ENCODE results near the gene S100A14. TPM values are rescaled to one million over a fixed set of nuclear protein-coding genes. Genes with fewer than 3 reads are reported as not detected.

S100A14 gene
- total and polyA plus RNA-seq, 4 donors, result 2.5 to 91.2 TPM; not detected in 2

Other genes starting within 250 kb of the S100A14 start
- 10 to 100 TPM in 1 of 2 donors, 1 to 10 TPM in 1; 4.4 to 23.6 TPM for gene S100A12, start 240.7 kb downstream of the S100A14 start, total RNA-seq
- gene S100A12, start 240.7 kb downstream of the S100A14 start, polyA plus RNA-seq, result 10 to 100 TPM in 1 of 2 donors, 1 to 10 TPM in 1; 1.7 to 58.6 TPM
- 100 to 1,000 TPM in 1 of 2 donors, 10 to 100 TPM in 1; 83.5 to 185 TPM for gene S100A8, start 225.3 kb downstream of the S100A14 start, total RNA-seq
- gene S100A8, start 225.3 kb downstream of the S100A14 start, polyA plus RNA-seq, result 100 to 1,000 TPM in 1 of 2 donors, 10 to 100 TPM in 1; 48.2 to 218 TPM
- not detected for gene S100A7A, start 199.8 kb downstream of the S100A14 start, total RNA-seq
- not detected for gene S100A7A, start 199.8 kb downstream of the S100A14 start, polyA plus RNA-seq
- not detected for gene S100A7, start 155.7 kb downstream of the S100A14 start, total RNA-seq
- gene S100A7, start 155.7 kb downstream of the S100A14 start, polyA plus RNA-seq, result not detected
- gene S100A6, start 80.3 kb downstream of the S100A14 start, total RNA-seq, result 1,000 to 10,000 TPM in 1 of 2 donors, 100 to 1,000 TPM in 1; 934 to 1,126 TPM
- 1,000 to 10,000 TPM; 3,932 to 5,181 TPM for gene S100A6, start 80.3 kb downstream of the S100A14 start, polyA plus RNA-seq
- gene S100A5, start 75.4 kb downstream of the S100A14 start, total RNA-seq, result not detected
- gene S100A5, start 75.4 kb downstream of the S100A14 start, polyA plus RNA-seq, result not detected
- 100 to 1,000 TPM; 406 to 967 TPM for gene S100A4, start 70.5 kb downstream of the S100A14 start, total RNA-seq
- gene S100A4, start 70.5 kb downstream of the S100A14 start, polyA plus RNA-seq, result 1,000 to 10,000 TPM; 3,369 to 4,033 TPM
- 1 to 10 TPM; 2.3 to 3.8 TPM for gene S100A3, start 67.1 kb downstream of the S100A14 start, total RNA-seq
- gene S100A3, start 67.1 kb downstream of the S100A14 start, polyA plus RNA-seq, result 10 to 100 TPM in 1 of 2 donors, 1 to 10 TPM in 1; 3.0 to 11.7 TPM
- gene S100A2, start 50.5 kb downstream of the S100A14 start, total RNA-seq, result 1 to 10 TPM; 1.8 TPM
- gene S100A2, start 50.5 kb downstream of the S100A14 start, polyA plus RNA-seq, result 1 to 10 TPM; 2.1 to 6.4 TPM
- gene S100A16, start 3.2 kb downstream of the S100A14 start, total RNA-seq, result 10 to 100 TPM; 72.8 to 83.4 TPM
- 100 to 1,000 TPM in 1 of 2 donors, 10 to 100 TPM in 1; 86.5 to 116 TPM for gene S100A16, start 3.2 kb downstream of the S100A14 start, polyA plus RNA-seq
- gene S100A13, start 11.2 kb upstream of the S100A14 start, total RNA-seq, result 100 to 1,000 TPM in 1 of 2 donors, 10 to 100 TPM in 1; 80.0 to 111 TPM
- 100 to 1,000 TPM; 243 to 245 TPM for gene S100A13, start 11.2 kb upstream of the S100A14 start, polyA plus RNA-seq
- gene S100A1, start 12.1 kb upstream of the S100A14 start, total RNA-seq, result under 1 TPM in 1 of 2 donors, not detected in 1; 0.69 TPM
- gene S100A1, start 12.1 kb upstream of the S100A14 start, polyA plus RNA-seq, result 1 to 10 TPM in 1 of 2 donors, under 1 TPM in 1; 0.23 to 7.1 TPM
- 10 to 100 TPM; 54.3 to 57.0 TPM for gene CHTOP, start 17.7 kb upstream of the S100A14 start, total RNA-seq
- gene CHTOP, start 17.7 kb upstream of the S100A14 start, polyA plus RNA-seq, result 10 to 100 TPM; 34.4 to 51.8 TPM
- gene SNAPIN, start 42.4 kb upstream of the S100A14 start, total RNA-seq, result 10 to 100 TPM; 30.4 to 35.4 TPM
- 10 to 100 TPM; 52.6 to 55.6 TPM for gene SNAPIN, start 42.4 kb upstream of the S100A14 start, polyA plus RNA-seq
- gene ILF2, start 54.7 kb upstream of the S100A14 start, total RNA-seq, result 10 to 100 TPM; 70.6 to 82.9 TPM
- 10 to 100 TPM; 67.0 to 72.8 TPM for gene ILF2, start 54.7 kb upstream of the S100A14 start, polyA plus RNA-seq
- 100 to 1,000 TPM; 116 to 168 TPM for gene NPR1, start 62.4 kb upstream of the S100A14 start, total RNA-seq
- gene NPR1, start 62.4 kb upstream of the S100A14 start, polyA plus RNA-seq, result 100 to 1,000 TPM in 1 of 2 donors, 10 to 100 TPM in 1; 39.4 to 110 TPM
- 10 to 100 TPM; 52.2 to 76.7 TPM for gene INTS3, start 111.7 kb upstream of the S100A14 start, total RNA-seq
- gene INTS3, start 111.7 kb upstream of the S100A14 start, polyA plus RNA-seq, result 100 to 1,000 TPM in 1 of 2 donors, 10 to 100 TPM in 1; 10.9 to 101 TPM
- 10 to 100 TPM; 52.4 to 54.5 TPM for gene SLC27A3, start 159.1 kb upstream of the S100A14 start, total RNA-seq
- gene SLC27A3, start 159.1 kb upstream of the S100A14 start, polyA plus RNA-seq, result 100 to 1,000 TPM in 1 of 2 donors, 10 to 100 TPM in 1; 26.3 to 166 TPM